T follicular helper cell (primary cell): ENCODE results near the gene WDFY2.

Experiments used
- DNase-seq: peaks from one replicate; pipeline ENCODE4 v3.0.0-alpha.2; 2020; ENCODE audit warnings: low read depth

WDFY2 gene

DNA sequence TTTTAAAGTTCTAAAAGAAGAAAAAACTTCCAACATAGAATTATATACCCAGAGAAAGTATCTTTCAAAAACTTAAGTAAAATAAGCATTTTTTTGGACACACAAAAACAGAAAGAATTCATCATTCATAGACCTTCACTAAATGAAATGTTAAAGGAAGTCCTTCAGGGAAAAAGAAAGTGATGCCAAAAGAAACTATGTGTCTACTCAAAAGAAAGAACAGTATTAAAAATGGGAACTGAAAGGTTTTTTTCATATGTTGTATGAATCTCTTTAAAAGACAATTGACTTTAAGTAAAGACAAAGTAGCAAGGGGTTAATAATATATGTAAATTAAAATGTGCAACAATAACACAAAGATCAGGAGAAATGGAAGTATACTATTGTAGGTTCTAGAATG is 123.2 kb downstream of the WDFY2 start:
- DNase-seq = no peak

DNA sequence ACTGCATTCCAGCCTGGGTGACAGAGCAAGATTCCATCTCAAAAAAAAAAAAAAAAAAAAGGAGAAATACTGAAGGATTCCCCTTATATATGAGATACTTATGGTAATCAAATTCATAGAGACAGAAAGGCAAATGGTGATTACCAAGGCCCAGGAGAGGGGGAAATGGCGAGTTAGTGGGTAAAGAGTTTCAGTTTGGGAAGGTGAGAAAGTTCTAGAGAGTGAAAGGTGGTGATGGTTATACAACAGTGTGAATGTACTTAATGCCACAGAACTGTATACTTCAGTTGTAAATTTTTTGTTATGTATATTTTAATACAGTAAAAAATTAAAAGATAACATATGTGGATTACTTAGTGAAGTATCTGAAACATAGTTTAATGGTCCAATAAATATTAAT is 129.5 kb downstream of the WDFY2 start:
- DNase-seq = no peak

DNA sequence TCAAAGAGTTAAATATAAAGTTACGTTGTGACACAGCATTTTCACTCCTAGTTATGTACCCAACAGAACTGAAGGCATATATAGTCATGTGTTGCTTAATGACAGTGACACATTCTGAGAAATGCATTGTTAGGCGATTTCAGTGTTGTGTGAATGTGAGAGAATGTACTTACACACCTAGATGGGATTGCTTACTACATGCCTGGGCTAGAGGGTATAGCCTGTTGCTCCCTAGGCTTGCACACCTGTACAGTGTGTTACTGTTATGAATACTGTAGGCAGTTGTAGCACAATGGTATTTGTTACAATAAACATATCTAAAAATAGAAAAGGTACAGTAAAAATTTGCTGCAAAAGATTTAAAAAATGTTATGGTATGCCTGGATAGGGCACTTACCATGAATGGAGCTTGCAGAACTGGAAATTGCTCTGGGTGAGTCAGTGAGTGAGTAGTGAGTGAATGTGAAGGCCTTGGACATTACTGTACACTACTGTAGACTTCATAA is 130.5 kb downstream of the WDFY2 start:
- DNase-seq = no peak

DNA sequence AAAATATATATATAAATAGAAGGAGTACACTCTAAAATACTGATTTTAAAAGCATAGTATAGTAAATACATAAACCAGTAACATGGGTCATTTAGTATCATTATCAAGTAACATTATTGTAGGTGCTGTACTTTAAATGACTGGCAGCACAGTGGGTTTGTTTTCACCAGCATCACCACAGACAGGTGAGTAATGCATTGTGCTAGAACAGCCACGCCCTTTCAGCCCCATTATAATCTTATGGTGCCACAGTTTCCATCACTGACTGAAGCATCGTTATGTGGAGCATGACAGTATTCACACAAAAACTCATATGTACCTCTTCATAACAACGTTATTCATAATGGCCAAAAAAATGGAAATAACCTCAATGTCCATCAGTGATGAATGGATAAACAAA is 131.4 kb downstream of the WDFY2 start:
- no peak for DNase-seq

DNA sequence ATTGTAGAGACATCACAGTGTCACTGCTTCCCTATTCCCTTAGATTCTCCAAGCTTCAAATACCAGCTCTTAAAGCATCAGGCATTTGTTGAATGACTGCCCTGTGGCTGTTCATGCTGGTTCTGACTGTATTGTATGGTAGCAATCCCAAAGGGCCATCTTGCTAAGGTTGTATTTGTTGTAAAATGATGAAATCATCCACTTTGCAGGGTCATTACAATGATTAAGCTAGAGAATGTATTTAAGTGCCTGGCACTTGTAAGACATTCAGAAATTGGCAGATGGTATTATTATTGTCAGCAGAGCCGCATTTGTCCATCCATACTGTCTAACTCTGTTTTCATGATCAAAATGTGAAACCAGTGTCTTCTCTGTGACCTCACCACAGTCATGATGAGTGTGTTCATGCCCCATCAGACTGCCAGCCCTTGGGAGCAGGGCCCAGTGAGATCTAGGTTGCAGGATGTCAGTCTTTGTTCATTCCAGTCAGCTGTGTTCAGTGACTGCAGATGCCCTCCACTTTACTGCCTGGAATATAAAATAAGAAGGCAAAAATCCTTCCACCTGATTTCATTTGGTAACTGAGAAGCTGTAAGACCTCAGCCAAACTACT is 133.6 kb downstream of the WDFY2 start:
- no peak for DNase-seq

DNA sequence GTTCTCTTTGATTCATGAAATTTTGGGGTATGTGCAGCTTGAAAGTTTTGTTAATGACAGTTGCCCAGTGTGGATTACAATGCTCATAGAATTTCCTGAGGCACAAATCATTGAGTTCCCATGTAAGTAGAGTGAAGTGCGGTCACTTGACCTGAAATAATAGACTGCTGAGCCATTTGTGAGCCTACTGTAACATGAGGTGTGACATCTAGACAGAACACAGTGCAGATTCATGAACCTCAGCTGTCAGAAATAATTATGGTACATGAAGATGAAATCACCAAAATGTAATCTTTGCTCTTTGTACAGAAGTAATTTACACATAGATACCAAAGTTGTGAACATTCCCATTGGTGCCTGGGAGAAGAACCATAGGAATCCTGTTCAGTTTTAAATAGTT is 135.1 kb downstream of the WDFY2 start:
- no peak for DNase-seq

DNA sequence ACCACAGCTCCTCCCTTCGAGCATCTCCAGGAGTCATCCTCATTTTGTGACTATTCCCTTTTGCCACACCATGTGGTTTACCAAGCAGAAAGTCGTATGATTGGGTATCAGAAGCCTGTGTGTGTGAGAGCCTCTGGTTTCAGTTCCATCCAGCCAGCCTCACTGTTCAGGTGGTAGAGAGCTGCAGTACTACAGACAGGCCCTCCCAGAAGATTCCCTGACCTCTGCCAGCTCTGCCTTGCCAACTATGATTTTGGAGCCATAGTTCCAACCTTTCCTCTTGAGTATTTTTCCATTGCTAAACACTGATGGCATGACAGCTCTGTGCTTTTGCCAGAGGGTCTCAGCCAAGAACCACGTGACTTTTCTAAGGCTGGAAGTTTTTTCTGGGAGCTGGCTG is 137.2 kb downstream of the WDFY2 start:
- DNase-seq = no peak

DNA sequence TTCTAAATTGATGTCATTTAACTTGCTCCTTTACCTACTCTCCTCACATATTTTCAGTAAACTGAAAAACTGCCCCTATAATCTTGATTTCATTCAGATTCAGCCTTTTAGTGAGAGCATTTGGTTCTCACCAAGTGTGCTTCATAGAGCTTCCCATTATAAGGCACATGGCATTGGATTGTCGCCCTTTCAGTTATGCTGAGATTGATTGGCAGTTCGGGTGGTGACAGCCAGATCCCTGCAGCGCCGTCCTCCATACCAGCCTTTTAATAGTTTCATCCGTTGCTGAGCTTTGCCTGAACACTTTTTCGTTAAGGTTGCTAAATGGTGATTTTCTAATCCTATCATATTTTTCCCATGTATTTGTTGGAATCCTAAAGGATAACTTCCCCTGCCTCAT is 139.3 kb downstream of the WDFY2 start:
- DNase-seq = no peak

DNA sequence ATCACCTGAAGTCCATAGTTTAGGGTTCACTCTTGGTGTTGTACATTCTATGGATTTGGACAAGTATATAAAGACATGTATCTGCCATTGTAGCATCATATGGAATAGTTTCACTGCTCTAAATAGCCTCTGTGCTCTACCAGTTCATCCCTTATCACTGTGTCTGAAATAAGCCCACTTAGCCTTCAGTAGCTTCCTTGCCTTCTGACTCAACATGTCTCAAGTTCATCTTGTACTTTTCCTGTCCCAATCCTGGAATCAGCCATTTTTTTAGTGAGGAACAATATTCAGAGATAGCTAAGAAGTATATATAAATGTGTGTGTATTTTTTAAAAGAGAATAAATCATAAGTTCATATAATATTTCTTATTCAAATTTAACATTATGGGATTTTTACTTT is 140.5 kb downstream of the WDFY2 start:
- DNase-seq = no peak

DNA sequence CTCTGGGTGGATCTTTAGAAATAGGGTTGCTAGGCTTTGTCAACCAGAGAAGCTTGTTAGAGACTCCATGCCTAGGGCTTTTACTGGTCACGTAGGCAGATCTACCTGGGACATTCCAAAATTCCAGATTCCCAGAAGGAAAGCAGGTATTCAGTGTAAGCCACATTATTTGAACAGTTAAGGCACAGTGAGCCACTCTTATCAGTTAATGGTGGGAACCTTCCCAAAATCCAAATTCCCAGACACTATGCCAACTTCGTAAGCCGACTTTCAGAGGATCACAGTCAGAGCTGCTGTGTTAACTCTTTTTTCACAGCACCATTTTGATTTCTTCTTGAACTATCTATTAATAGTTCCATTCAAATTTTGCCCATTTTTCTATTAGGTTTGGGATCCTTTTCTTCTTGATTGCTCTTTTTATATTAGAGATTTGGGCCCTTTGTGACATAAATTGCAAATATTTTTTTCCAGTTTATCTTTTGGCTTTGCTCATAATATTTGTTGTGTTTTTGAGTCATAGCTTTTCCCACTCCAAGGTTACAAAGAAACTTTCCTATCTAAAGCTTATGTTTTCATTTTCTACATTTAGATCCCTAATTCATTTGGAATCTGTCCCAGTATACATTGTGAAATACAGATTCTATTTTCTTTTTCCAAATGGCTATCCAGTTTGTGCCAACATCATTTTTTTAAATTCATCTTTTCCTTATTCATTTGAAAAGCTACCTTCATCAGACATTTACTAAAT is 142.4 kb downstream of the WDFY2 start:
- no peak for DNase-seq

DNA sequence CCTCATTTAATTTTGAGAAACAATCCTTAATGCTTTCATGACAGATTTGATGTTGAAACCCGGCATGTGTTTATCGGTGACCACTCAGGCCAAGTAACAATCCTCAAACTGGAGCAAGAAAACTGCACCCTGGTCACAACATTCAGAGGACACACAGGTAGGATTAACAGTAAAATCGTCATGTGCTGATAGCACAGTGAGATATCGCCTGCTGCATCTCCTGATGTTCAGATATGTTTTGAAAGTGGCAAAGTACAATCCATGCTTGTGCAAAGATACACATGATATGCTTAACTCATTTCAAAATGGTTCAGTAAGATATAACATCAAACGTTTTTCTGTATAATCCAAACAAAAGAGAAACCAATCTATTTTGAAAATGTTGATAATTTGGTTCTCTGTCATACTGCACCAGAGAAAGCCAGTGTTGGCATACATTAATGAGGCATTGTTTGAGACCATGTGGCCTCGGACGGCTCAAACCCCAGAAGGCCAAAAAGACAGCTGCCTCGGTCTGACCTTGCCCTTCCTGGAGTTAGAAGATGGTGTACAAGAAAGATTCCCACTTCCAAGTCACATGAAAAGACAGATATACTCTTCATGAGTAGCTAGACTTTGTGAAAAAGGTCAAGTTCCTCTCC is 143.5 kb downstream of the WDFY2 start:
- no peak for DNase-seq

DNA sequence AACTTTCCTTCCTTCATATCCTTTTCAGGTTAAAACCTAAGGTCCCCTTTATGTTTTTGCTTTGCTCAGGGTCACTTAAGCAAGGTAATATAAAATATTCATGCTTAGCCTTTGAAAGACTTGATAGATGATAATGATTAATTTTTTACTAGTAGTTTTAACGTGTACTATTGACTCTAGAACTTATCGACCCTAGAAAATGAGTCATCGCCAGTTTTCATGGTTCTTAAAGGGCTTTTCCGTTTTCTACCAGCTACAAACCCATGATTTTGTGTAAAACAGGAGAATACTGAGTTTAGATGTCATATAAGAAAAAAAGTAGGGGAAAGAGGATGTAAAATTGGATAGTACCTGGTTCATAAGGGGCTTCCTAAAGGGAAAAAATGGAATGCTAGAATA is 144.0 kb downstream of the WDFY2 start:
- DNase-seq = no peak

DNA sequence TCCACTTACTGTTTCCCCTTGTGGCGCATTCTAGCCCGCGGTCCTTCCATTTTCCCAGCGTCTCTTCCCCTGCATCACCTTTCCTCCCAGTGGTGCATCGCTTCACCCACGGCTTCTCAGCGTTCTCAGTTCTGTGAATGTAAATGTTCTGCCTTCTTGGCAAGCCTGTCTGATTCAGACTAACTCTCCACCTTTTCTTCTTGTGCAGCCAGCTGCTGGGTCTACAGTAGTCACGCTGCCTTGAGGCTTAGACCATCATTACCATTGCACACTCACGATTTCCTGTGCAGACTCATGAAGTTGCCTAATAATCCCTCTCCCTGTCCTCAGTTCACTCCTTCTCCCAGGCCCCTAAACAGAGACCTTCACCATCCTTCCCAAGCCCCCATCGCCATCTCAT is 144.7 kb downstream of the WDFY2 start:
- no peak for DNase-seq

DNA sequence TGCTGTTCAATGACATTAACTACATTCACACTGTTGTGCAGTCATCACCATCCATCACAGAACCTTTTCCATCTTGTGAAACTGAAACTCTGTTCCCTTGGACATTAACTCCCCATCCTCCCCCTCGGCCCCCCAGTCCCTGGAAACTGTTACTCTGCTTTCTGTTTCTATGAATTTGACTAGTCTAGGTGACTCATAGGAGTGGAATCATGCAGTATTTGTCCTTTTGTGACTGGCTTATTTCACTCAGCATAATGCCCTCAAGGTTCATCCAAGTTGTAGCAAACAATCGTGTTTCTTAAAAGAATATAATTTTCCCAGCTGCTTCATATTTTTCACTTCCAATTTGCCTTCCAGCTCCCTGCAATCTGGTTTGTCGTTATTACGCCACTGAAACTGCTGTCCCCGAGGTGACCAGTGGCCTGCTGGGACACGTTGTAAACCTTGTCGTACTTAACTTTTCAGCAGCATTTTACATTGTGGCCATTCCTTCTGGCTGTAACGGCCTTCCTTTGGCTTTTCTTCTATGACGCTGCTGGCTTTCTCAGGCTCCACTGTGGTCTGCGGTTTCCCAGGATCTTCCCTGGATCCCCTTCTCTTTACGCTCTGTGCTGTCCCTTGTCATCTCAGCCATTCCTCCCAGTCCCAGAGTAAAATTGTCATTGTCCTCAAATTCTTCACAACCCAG is 145.7 kb downstream of the WDFY2 start:
- DNase-seq = no peak

DNA sequence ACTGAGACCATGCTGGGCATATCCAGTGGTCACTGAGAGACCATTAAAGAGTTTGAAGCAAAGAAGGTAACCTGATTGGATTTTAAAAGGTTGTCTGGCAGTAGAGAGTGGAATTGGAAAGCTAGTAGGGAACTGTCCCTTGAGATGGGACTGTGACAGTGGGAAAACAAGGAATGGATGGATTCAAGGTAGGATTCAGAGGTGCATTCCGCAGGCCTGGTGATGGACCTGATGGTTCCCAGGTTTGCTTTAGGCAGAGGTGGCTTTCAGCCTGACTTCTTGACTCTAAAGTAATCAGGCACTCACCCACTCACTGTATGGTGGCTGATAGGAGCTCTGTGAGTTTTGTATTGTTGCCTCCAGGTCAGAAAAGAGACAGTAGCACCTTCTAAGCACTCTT is 146.7 kb downstream of the WDFY2 start:
- no peak for DNase-seq

DNA sequence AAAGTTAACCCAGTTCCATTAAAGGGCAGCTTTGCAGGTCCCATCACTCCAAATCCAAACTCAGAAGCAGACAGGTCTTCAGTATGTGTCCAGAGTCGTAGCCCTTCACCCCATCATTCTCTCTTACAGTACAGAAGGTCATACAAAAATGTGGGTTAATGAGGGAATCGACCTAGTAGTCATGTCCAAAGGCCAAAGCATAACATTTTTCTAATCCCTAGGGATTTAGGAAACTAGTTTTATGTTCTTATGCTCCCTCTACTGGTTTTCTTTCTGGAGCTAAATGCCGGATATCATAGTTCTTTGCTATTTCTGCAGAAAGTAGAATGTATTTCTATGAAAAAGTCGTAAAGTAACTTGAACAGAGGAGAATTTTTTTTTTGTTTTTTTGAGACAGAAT is 147.5 kb downstream of the WDFY2 start:
- DNase-seq = no peak

DNA sequence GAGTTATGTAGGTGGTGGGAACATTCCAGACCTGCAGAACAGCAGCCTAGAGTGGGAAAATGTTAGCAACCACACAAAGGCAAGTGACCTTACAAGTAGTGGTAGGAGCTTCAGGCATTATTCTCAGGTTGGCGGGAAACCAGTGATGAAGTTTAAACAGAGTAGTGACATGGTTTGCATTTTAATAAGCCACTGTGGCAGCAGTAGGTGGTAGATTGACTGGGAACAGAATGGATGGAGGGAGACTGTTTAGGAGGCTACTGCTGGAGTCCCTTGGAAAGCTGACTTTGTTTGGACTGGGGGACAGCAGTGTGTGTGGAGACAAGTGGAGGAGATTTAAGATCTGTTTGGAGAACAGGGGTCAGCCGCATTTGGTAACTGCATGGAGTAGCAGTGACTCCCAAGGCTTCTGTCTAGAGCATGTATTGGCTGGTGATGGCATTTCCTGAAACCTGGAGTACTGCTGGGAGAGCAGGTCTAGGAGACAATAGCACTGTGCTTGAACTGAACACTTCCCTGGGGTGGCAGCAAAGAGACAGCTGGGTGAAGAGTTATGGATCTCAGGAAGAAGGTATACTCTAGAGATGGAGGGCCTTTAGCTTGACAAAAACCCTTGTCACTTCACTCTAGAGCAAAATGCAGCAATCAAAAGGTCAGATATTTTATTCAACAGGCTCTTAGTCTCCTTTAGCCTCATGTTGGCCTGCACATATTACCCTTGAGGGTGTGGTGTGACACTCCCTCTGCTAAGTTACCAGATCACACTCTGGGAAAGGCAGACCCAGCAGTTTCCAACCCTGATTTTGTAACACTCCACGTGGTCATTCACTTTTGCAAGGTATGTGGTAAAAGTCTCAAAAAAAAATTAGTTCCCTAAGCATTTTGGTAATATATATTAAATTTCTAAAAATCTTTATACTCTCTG is 149.4 kb downstream of the WDFY2 start:
- DNase-seq = no peak

DNA sequence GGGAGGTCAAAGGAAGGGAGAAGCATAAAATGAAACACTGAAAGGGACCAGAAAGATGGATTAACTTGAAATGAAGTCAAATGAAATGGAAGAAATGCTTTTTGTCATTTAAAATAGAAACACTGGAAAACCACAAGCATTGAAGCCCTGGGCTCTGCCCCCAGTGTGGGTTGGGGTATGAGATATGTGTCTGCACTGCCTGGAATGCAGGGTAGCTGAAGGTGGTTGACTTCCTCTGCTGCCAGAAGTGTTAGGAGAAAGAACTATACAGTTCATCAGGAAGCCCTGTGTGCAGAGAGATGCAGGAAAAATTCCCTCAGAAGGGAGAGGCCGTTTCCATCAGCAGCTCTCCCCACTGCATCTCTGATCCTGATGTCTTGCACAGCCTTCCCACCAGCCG is 150.5 kb downstream of the WDFY2 start:
- no peak for DNase-seq

DNA sequence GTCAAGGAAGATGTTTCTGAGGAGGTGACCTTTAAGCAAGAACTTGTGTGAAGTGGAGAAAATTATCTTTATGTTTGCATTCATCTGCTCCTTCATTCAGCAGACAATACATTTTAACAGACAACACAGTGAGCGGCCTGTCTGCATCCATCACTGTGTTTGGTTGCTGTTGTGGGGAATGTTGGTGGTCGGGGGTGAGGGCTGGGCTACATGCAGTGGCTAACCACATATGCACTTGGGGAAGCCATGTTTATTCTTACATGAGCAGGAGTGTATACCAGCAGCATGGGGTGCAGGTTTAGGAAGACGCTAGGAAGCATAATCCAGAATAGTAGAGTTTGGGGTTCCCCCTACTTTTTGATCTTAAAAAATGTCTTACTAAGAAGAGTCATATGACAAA is 153.3 kb downstream of the WDFY2 start:
- DNase-seq = no peak

DNA sequence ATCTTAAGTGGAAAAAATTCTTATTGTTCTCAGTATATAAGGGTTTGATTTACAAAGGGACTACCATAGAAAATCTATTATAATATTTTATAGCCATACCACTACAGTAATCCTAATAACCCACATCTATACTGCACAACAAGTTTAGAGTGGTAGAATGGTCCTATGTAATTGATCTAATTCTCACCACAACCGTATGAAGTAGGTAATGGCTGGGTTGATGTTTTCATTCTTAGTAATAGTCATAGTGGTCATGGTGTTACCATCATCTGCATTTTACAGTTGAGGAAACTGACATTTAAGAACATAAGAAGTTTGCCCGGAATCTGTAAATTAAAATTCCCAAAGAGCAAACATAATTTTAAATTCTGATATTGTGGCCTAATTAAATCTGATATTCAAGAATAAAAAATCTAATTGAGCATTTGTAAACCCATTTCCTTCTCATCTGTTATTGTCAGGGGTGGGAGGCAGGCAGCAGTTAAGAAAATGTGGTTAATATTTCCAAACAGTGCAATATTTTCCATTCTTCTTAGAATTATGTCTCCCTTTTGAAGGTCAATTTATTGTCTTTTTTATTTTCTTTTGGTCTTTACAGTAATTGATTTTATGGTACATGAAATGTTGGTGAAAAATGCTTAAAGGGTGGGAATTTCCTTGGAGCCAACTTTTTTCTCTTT is 154.1 kb downstream of the WDFY2 start:
- no peak for DNase-seq
